Lung microvascular endothelial cell (primary cell): ENCODE results near the gene PVALEF. TPM values are rescaled to one million over a fixed set of nuclear protein-coding genes. Genes with fewer than 3 reads are reported as not detected.

ENCODE experiments used
- DNase-seq, 2 donors: peaks; one replicate each; pipeline versions ENCODE4 v3.0.0 to v3.0.0-alpha.2; 2010; ENCODE audit warnings: low read depth in 2 of 2
- total RNA-seq: library from RNA; depleted of rRNA; stranded (reverse); fragments of >200 nt; gene quantifications from 2 replicates; pipeline ENCODE4 v1.2.1, GENCODE V29; 2014

Gene PVALEF
- total RNA-seq, 1 donor from 2014 or later: not detected

DNA sequence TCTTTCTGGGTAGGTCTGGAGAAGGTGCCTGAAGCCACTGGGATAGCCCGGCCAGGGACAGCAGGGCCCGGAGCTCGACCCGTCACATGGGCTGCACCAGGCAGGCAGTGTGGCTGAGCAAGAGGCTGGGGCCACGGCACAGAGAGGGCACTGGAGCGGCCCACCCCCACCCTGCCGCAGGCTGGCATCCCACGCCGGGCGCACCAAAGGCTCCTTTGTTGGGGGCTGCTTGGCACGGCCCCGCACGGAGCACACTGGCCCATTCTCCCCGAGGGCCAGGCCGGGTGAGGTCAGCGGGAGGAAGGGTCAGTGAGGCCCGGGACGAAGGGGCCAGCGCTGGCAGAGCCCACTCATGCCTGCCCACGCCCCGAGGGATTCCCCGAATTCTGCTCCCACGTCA, 36.5 kb upstream of the PVALEF start:
- DNase-seq: no peak

DNA sequence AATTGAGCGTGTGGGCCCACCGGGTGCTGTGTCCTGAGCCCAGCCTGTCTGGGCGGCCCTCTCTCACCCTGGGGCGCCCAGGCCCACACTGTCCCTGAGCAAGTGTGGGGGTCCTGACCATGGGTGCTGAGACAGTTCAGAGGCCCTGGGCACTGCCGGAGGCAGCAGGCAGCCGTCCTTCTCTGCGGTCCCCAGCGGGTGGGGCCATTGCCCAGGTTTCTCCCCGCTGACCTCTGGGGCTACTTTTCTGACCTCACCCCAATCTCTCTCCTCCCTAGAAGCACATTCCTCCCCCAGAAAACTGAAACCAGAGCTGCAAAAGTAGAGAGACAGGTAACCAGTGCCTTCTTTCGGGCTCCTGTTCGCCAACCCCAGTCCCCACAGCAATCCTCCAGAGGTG, 36.0 kb upstream of the PVALEF start:
- DNase-seq: no peak

DNA sequence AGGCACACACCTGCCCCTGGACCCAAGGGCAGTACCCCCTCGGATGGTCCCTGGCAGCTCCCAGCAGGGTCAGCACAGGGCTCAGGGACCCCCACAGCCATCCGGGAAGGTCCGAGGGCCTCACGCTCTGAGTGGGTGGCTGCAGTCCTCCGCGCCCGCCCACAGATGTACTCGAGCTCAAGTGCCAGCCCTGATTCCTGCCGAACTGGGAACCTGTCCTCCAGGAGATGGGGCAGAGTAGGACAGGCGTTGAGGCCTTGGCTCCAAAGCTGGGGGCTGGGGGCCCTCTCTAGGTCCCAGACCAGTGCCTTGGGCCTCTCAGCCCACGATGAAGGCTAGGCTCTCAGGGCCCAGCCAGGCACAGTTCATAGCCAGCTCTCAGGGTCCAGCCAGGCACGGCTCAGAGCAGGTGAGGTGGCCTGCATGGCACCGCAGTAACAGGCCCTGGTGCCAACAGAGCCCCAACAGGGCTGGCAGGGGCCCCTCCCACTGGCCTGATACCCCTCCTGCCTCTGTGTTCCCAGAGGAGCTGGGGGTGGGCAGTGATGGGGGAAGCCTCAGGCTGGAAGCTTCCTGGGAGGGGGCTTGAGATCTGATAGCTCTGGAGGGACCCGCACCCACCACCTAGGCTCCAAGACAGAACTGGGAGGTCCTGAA, 35.5 kb upstream of the PVALEF start:
- no peak for DNase-seq

DNA sequence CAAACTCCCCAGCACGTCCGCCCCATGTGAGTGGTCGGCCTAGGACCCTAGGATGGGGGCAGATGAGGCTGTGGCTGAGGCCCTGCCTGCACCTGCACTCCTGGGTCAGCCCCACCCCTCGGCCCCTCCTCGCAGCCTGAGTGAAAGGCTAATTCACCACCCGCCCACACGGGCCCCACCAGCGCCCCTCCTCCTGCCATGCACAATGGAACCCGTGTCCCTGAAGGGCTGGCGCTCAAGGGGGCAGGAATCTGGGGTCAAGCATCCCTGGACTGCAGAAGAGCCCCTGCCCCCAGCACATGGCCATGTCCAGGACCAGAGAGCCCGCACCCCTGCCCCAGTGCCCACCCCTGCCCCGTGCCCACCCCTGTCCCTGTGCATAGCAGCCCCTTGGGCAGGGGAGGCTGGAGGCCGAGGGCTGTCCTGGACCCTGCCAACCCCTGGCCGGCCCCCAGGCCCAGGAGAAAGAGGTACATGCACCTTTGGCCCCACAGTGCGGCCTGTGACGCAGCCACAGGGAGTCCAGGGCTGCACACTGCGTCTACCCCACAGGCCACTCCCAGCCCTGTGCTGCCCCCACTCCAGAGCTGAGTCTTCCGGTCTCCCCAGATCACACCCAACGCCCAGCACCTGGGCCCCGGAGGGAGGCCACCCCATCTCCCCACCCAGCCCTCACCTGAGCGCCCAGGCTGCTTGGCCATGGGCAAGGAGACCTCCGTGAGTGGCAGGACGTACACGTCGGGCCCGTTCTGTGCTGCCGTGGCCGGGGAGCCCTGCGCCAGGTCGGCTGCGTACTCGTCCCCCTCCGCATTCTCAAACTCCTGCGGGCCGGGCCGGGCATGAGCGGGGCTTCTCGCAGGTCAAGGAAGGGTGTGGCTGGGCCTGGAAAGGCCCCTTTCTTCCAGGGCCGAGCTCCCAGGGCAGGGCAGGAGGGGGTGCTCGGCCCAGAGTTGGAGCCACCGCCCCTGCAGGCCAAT, 34.6 kb upstream of the PVALEF start:
- no peak for DNase-seq

DNA sequence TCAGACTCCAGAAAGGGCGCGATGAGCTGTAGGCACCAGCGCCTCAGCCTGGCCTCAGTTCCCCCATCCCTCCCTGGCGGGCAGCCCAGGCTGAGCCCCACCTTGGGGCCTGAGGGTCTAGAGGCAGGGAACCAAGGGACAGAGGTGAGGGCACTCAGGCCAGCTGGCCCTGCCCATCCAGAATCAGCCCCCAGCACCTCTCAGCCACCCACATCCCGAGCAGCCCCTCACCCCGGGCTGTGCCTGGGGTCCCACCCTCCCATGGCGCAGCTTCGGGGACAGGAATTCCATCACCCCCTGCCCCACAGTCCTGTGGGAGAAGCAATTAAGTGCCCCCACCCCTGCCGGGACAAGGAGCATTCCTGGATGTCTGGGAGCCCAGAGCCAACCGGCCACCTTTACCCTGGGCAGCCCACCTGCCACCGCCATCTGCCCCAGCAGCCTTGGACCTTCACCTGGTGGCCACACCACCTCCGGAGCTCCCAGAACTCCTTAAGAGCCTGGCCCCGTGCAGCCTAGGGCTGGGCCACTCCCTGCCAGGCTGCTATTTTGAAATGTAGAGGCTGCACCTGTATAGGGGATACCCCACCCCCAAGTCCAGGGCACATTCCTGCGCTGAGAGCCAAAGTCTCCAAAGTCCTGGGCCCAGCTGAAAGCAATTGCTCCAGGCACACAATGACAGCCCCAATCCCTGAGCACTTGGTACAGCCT, 33.7 kb upstream of the PVALEF start:
- DNase-seq: no peak

DNA sequence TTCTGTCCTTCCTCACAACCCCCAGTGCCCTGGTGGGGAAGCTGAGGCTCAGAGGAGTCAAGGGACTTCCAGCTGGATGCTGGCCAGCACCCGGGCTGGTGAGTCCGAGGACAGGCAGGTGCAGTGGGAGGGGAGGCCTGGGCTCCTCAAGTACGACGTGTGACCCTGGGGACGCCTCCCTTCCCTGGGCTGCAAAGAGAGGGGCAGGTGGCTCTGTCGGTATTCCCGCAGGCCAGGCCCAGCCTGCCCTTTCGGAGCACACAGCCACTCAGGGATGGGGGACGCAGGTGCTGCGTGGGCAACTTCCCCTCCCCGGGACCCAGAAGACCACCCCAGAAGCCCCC, 33.1 kb upstream of the PVALEF start:
- no peak for DNase-seq

DNA sequence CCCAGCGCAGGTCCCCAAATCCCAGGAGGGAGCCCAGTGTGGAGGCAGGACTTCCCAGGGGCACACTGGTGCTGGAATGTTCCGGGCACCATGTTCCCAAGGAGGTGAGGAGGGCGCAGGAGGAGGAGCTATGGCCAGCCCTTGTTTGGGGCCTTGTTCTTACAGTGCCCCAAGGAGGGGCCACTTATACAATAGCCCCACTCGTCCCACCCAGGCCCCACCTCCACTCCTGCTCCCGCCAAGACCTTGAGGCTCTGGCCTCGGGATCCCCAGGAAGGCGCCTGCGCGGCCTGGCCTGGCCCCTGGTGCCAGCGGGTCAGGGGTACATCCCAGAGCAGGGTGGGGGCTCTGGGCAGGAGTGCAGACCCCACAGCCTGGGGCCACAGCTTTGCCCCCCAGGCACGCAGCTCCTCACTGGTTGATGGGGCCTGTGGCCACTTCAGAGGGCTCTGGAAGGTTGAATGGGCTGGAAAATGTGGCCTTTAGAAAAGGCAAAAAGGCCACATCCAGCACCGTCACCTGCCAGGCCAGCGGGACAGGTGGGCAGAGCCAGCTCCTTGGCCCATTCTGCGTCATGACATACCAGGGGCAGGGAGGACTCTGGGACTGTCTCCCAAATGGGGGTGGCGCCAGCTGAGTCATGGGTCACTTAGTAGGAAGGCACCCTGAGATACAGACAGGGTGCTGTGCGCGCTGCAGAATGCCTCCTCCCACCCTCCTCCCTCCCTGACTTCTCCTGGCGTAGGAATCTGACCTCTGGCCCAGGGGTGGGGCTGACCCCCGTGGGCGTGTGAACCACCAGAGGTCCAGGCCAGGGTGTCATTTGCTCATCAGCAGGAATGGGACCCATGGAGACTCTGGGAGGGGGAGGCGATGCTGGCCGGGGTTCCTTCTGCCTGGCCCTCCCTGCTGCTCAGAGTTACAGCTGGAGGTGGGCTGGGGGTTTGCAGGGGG, 32.3 kb upstream of the PVALEF start:
- DNase-seq: no peak

DNA sequence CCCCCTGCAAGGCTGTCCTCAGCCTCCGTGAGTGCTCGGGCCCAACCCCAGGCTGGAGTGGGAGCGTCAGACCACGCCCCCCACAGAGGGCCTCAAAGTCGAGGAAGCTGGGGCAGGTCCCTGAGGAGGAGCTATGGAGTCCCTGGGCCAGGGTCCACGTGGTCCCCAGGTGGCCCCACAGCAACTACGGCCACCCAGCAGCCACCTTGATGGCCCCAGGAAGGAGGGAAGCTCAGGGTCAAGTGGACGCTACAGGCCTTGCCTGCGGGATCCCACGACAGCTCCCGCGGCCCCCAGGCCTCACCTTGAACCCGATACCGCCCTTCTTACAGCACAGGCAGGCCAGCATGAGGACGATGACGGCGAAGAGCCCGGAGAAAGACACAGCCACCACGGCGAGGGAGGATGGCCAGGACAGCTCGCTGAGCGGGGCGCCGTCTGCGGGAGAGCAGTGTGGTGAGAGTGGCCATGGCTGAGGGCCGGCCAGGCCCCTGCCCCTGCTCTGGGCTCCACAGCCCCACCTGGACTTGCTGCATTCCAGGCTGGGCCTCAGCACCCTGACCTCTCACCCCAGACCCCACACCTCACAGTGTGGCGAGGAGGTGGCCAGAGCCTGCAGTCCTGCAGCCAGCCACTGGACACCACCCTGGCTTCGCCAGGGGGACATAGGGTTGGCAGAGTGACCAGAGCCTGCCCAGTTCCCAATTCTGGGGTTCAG, 31.1 kb upstream of the PVALEF start:
- DNase-seq: no peak

DNA sequence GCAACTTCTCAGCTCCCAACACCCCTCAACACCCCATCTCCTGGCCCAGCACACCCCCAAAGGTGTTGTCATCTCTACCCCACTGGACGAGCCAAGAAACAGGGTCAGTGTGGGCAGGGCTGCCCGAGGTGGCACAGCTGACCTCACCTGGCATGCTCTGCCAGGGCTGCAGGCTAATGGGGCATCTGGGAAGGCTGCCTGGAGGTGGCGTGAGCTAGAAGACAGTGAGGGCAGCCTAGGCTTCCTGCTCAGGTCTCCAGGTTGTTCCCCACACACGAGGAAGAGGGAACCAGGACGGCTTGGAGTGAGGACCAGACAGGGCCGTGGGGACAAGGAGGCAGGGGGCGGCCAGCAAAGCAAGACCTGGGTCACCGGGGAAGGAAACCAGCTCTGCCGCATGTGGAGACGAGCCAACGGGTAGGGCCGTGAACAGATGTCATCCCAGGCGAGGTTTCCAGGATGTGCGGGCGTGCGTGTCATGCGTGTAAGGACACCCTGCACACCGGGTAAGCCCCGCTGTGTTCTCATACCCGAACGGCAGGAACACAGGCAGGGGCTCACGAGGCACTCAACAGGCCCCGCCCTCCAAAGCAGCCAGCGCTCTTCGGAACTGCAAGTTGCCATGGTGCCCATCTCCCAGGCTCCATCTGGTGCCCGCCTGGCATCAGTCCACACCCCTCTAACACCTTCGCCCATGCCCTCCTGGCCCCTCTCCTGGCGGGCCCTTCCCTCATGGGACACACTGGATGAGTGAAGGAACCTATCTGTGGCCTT, 29.6 kb upstream of the PVALEF start:
- peak in 1 of 2 donors; percentile 63 for DNase-seq

DNA sequence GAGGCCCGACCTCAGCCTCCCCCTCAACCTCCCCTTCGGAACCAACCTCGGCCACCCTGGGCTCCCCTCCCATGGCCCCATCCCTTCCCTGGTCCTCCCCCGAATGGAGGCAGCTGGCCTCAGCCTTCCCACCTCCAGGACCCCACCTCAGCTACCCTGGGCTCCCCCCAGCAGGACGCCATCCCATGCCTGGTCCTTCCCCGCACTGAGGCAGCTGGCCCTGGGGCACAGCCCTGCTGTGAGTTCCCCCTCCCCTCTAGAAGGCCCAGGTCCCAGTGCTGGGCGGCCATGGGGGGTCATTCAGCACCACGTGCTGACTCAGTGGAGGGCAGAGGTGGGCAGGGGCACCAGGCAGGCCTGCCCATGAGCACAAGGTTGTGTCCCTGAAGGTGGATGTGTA, 28.9 kb upstream of the PVALEF start:
- DNase-seq: no peak

DNA sequence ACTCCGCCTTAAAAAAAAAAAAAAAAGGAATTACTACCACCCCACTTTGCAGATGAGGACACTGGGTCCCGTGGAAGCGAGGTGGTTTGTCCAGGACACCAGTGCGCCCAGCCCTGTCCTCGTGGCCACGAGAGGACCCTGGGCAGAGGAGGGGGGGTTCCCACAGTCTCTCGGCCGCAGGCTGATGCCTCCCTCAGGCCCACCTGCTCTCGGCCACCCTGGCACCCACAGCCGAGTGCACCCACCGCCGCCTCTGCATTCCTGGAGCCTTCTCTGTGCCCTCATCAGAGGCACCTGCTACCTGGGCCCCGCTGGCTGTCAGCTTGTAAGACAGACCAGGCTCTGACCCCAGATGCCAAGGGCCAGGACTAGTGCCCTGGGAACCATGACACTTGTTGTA, 28.1 kb upstream of the PVALEF start:
- no peak for DNase-seq

DNA sequence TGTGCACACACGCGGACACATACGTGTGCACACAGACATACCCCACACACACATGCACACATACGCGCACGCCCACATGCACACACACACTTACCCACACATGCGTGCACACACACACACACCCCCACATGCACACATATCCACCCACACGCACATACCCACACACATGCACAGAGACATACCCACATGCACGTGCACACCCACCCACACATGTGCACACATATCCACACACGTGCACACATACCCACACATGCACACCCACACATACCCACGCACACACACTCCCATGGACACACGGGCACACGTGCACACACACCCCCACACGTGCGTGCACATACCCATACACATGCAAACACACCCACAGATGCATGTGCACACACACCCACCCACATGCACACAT, 27.2 kb upstream of the PVALEF start:
- DNase-seq: no peak

DNA sequence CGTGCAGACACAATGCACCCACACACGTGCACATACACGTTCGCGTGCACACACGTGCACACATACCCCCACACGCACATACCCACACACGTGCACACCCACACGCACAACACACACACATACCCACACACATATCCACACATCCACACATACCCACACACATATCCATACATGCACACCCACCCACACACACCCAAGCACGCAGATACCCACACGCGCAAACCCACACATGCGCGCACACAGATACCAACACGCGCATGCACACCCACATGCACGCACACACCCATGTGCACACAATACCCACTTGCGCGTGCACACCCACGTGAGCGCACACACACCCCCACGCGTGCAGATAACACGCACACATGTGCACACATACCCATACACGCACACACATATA, 26.8 kb upstream of the PVALEF start:
- DNase-seq: no peak

DNA sequence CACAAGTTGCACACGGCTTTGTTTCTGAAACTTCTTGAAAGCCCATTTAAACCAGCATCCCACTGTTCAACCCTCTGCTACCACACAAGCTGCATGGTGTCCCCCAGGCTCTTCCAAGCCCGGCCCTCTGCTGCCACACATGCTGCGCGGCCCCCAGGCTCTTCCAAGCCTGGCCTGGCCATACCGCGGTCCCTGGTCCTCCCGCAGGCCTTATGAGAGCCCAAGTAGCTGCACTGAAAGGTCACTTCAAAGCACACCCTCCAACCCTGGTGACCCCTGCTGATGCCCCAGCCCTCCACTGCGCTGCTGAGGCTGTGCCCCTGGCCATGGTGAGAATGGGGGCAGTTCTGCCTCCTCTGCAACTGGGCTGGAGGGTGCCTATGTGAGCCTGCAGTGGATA, 25.9 kb upstream of the PVALEF start:
- no peak for DNase-seq

DNA sequence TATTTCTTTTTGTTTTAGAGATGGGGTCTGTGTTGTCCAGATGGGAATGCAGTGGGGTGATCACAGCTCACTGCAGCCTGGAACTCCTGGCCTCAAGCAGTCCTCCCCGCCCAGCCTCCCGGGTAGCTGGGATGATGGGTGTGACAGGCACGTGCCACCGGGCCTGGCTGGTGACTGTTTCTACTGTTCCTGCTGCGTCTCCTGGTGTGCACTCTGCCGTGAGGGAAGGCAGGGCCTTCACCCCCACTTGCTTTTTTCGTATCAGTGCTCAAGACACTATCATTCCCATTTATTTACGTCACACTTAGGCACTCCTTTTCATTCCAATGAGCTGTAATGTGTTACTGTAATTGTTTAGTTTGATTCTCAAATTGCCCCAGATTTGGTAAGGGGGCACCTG, 25.3 kb upstream of the PVALEF start:
- DNase-seq: no peak

DNA sequence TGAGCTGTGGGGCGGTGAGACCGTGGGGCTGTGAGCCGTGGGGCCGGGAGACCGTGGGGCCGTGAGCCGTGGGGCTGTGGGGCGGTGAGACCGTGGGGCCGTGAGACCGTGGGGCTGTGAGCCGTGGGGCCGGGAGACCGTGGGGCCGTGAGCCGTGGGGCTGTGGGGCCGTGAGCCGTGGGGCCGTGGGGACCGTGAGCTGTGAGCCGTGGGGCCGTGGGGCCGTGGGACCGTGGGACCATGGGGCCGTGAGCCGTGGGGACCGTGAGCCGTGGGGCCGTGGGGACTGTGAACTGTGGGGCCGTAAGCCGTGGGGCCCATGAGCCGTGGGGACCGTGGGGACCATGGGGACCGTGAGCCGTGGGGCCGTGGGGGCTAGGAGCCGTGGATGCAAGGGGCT, 24.6 kb upstream of the PVALEF start:
- DNase-seq: no peak

DNA sequence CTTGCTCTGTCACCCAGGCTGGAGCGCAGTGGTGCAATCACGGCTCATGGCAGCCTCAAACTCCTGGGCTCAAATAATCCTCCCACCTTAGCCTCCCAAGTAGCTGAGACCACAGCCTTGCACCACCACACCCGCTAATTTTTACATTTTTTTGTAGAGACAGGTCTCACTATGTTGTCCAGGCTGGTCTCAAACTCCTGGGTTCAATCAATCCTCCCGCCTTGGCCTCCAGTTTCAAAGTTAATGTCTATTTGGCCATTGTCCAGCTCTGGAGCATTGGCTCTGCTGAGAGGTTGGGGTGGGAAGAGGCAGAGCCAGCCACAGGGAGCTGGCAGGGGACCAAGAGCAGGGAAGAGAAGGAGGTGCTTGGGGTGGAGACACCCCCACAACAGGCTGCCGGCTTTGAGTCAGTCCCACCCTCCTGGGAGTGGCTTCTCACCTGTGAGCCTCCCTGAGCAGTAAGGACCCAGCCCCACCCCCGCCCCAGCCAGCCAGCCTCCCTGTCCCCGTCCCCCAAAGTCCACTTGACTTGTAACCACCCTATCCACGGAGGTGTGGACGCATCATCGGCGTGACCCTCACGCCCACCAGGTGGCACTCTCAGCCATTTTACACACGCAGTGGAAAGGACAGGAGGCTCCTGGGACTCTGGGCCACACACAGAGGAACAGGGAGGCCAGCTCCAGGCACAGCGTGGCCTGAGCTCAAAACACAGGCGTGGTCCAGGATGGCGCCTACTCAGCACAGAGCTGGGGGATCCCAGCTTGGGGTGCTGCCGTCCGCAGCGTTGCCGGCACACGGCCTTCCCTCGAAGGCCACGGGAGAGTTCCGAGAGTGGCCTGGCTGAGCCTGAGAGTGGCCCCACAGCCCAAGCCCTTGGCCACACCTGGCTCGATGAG, 22.8 kb upstream of the PVALEF start:
- peak; percentile 78 to 90 for DNase-seq

DNA sequence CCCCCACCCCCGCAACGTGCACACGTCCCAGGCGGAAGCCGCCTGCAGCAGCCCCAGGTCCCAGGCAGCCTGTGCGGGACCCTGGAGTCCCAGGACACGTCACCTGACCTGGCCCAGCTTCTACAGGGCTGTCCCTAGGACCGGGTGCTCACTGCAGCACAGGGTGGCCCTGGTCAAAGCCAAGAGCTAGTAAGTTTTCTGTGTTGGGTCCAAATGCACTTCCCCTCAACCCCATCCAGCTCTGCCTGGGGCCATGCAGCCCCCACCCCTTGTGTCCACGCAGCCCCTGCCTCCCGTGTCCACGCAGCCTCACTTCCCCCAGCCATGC, 22.1 kb upstream of the PVALEF start:
- no peak for DNase-seq
